Measurements from ENCODE around the gene POLR3E.
"Not testable (repeated sequence)": the region's sequence is repeated elsewhere in the genome, so short reads cannot be mapped to it uniquely, and the experiment has no call there.

Gene POLR3E

DNA sequence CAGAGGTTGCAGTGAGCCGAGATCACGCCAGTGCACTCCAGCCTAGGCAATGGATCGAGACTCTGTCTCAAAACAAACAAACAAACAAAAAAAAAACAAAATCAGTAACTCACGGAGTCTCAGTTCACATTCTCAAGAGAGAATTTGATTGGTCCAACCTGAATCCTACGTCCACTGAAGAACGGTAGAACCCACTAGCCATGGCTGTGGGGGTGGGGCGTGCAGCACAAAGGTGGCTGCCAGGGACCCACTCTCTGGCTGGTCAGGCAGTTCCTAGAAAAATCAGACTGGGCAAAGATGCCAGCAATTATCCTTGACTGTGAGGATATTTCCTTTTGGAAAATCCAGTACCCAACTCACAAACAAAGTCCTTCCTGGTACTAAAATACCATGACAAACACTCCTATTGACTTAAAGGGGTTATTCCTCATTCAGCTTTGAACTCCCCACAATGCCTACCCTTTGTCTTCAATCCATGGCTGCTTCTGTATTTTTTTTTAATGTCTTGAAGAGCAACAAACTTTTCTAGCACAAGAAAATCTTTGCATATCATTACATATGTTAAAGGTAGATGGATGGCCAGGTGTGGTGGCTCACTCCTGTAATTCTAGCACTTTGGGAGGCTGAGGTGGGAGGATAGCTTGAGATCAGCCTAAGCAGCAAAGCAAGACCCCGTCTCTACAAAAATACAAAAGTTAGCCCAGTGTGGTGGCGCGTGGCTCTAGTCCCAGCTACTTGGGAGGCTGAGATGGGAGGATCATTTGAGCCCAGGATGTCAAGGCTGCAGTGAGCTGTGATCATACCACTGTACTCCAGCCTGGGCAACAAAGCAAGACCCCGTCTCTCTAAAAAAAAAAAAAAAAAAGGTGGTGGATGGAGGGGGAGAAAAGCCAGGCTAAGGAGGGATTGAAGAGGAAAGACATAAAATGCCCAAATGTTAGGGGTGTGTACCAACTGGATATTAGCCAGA lies 3.8 kb upstream of the POLR3E start:
- DNase-seq: no peak

GRCh38 chr16:22296225-22297113 lies 740 bp upstream of the POLR3E start:
- no peak for DNase-seq

- DNase-seq: peak; percentile 93
Measured at GRCh38 chr16:22297871-22298733, 893 bp downstream of the POLR3E start.

DNA sequence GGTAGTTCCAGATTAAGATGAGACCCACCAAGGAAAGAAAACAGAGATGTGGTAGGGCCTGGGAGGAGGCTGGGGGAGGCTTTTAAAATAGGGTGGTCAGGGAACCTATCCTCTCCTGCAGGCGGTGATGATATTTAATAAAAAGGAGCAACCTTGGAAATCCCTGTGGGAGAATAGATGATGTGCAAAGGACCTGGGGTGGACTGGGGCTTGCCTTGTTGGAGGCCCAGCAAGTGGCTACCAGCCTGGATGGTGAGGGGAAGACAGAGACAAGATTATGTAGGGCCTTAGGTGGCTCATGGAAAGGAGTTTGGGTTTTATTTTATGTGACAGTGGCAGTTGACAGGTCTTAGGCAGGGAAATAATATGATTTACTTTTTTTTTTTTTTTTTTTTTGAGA lies 1.8 kb downstream of the POLR3E start:
- DNase-seq: no peak

GRCh38 chr16:22300427-22301071 lies 3.3 kb downstream of the POLR3E start:
- peak; percentile 53 for DNase-seq

GRCh38 chr16:22301423-22301822 lies 4.2 kb downstream of the POLR3E start:
- not testable (repeated sequence) for DNase-seq

GRCh38 chr16:22302776-22303363 lies 5.7 kb downstream of the POLR3E start:
- no peak for DNase-seq

DNA sequence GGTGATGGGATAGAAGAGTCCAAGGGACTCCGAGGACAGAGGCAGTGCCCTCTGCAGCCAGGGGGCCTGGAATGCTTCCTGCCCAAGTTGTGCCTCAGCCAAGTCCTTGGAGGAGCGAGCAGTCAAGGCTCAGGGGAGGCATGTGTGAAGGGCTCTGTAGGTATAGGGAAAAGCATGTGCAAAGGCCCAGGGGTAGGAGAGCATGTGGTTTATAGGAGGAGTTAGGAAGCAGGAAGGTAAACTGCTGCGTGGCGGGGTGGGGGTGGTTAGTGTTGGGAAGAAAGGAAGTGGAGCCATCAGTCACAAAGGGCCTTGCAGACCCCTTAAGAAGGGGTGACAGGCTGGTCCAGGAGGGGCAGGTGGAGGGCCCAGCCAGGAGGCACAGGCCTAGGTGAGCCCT lies 7.2 kb downstream of the POLR3E start:
- DNase-seq: no peak

- DNase-seq: no peak
Measured at GRCh38 chr16:22306788-22307187, 9.6 kb downstream of the POLR3E start.

GRCh38 chr16:22307838-22308237 lies 10.6 kb downstream of the POLR3E start:
- DNase-seq: no peak

DNA sequence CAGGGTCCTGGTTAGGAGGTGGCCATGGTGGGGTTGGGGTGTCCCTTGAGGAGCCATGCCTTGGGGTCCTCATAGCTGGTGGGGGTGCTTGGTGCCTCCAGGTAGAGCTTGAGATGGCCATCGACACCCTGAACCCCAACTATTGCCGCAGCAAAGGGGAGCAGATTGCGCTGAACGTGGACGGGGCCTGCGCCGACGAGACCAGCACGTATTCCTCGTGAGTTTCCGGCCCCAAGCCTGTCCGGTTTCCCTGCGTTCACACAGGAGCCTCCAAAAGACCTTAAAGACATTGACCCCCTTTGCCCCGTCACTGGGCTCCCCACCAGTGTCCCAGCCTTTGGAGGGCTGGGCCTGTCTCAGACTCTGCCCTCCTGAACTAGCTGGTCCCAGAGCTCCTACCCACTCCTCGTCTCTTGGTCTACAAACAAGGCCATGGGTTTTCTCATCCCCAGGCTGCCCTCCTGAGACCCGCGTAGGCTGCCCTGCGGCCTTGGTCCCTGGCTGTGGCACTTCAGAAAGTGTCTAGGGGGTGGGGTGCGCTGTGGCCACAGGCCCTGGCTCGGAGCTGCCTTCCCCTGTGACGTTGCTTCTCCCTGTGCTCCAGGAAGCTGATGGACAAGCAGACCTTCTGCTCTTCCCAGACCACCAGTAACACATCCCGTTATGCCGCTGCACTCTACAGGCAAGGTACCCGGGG lies 11.8 kb downstream of the POLR3E start:
- DNase-seq: no peak

DNA sequence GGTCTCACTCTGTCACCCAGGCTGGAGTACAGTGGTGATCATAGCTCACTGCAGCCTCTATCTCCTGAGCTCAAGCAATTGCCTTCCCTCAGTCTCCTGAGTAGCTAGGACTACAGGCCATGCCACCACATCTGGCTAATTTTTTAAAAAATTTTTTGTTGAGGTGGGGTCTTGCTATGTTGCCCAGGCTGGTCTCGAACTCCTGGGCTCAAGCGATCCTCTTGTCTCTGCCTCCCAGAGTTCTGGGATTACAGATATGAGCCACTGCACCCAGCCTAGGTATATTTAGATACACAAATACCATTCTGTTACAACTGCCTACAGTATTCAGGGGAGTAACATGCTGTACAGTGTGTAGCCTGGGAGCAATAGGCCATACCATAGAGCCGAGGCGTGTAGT lies 14.3 kb downstream of the POLR3E start:
- no peak for DNase-seq

- DNase-seq: no peak
Measured at GRCh38 chr16:22312897-22313781, 15.9 kb downstream of the POLR3E start.

- no peak for DNase-seq
Measured at GRCh38 chr16:22313876-22314470, 16.8 kb downstream of the POLR3E start.

- no peak for DNase-seq
Measured at GRCh38 chr16:22314661-22315626, 17.7 kb downstream of the POLR3E start.

GRCh38 chr16:22315979-22316378 lies 18.8 kb downstream of the POLR3E start:
- no peak for DNase-seq

DNA sequence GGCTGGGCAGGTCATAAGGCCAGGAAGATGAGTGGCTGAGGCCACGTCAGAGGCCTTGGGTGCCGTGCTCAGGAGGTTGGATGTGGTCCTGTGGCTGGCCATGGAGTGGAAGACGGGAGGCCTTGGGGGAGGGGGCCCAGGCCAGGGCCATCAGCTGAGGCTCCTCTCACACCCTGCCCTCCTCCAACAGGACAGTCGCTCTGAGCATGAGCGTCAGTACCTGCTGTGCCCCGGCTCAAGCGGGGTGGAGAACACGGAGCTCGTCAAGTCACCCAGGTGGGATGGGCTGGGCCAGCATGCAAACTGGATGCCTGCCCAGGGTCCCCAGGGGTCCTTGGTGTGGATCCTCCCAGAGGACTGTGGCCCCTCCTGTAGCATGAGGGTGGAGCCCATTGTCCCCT lies 19.2 kb downstream of the POLR3E start:
- no peak for DNase-seq

DNA sequence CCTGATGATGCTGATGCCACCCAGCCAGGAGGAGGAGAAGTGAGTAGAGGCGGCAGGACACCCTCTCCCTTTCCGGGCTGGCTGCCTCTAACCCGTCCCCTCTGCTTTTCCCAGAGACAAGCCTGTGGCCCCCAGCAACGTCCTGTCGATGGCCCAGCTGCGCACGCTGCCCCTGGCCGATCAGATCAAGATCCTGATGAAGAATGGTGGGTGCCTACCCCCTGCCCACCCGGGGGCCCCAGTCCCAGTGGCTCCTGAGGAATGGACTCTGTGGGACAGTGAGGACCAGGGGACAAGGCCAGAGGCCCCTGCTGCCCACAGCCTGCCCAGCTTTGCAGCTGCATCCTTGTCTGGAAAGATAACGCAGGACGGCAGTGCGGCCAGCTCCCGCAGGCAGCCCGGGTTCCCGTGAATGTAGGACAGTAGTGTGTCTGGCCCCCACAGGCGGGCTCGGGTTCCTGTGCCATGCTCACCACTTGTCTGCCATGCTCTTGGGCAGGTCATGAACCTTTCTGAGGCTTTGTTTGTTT lies 19.9 kb downstream of the POLR3E start:
- DNase-seq: no peak

Data from kidney glomerular epithelial cell (primary cell).